Left lung (tissue), 10 donors: Measurements from ENCODE around the gene USP10. TPM values are rescaled to one million over a fixed set of nuclear protein-coding genes. Genes with fewer than 3 reads are reported as not detected.
A peak's percentile ranks its signal among the peaks of the same experiment; 100 is the strongest.

ENCODE experiments used
- ATAC-seq: fragments of 200-7000 bp; cut with Tn5 transposase; one replicate; pipeline ENCODE4 v1.9.1; 2020; ENCODE audit warnings: moderate library complexity
- DNase-seq, 4 donors: peaks; one replicate each; pipeline ENCODE4 v3.0.0-alpha.2; 2013 to 2020
- H3K27ac ChIP-seq, 2 donors: fragments of 200-600 bp; sonication (generic) in 1 of 2; one replicate each; pipeline versions ENCODE4 v1.5.0 to v1.8.0; 2020 to 2021
- H3K27me3 ChIP-seq, 2 donors: fragments of 200-600 bp; sonication (generic) in 1 of 2; one replicate each; pipeline versions ENCODE4 v1.5.0 to v1.8.0; 2020 to 2021
- H3K36me3 ChIP-seq, 2 donors: fragments of 200-600 bp; sonication (generic) in 1 of 2; one replicate each; pipeline versions ENCODE4 v1.5.0 to v1.8.0; 2020 to 2021
- H3K4me1 ChIP-seq, 2 donors: fragments of 200-600 bp; one replicate each; pipeline ENCODE4 v1.8.0; 2021
- H3K4me3 ChIP-seq, 2 donors: fragments of 200-600 bp; sonication (generic) in 1 of 2; one replicate each; pipeline versions ENCODE4 v1.5.0 to v1.8.0; 2020 to 2021; ENCODE audit warnings: mild to moderate bottlenecking in 1 of 2
- H3K9me3 ChIP-seq, 2 donors: fragments of 200-600 bp; sonication (generic) in 1 of 2; one replicate each; pipeline versions ENCODE4 v1.5.0 to v1.8.0; 2020 to 2021
- CTCF ChIP-seq, 2 donors: fragments of 200-600 bp; sonication (generic) in 1 of 2; IDR thresholded peaks; one replicate each; pipeline versions ENCODE4 v1.5.0 to v1.8.0; 2021; ENCODE audit warnings: antibody characterized with exemption in 2 of 2
- intact Hi-C, 2 donors: fragments of 100-400 bp; cut with DNase I; formaldehyde crosslinking; loops; one replicate each; pipeline versions ENCODE4 v1.11.2 to v1.14.2; 2022
- polyA plus RNA-seq, 6 donors: library from polyadenylated mRNA; unstranded; fragments of 120-200 nt; gene quantifications; one replicate each; pipeline ENCODE4 v1.2.1, GENCODE V29; 2013; ENCODE audit not compliant: insufficient read length in 6 of 6
- total RNA-seq, 2 donors: library from RNA; stranded (reverse); fragmentation: NEBNext Ultra II Directional; extraction: Animal tissue kit (Norgen Biotek cat#: 25700); gene quantifications; one replicate each; pipeline ENCODE4 v1.2.1, GENCODE V29; 2021
- donor health status: DM: no; HTN: yes; CAD: no.
- donor health status: DM: no; HTN: no; CAD: no.

The USP10 gene
- total and polyA plus RNA-seq, 8 donors = 57.4 to 102 (median 87.8) TPM

- no peak for ATAC-seq
- no peak for TF ChIP-seq CTCF (IDR thresholded peaks at IDR 0.05)
- no peak for DNase-seq
- intact Hi-C loops = loop anchor here in 1 of 2 donors (5.0 kb wide), 1 partner anchor 202 kb away; no protein-coding TSS in a partner anchor
- Histone ChIP-seq H3K27me3 (no peaks in the 10 kb centered on the region), H3K9me3 (no peaks in the 10 kb centered on the region), H3K36me3 (peaks cover 0 to 2% of the 10 kb centered on the region in 2 donors), H3K4me1 (peaks cover 0 to 56% of the 10 kb centered on the region in 2 donors), H3K4me3 (no peak overlapping the region), H3K27ac (peak overlapping the region in 1 of 2 donors; percentile 85)
These were observed 50.8 kb downstream of the USP10 start for GRCh38 chr16:84750575-84750974.

GRCh38 chr16:84751241-84751640, 51.4 kb downstream of the USP10 start:
- Histone ChIP-seq H3K4me1 (peaks cover 0 to 56% of the 10 kb centered on the region in 2 donors), H3K9me3 (no peaks in the 10 kb centered on the region), H3K4me3 (no peak overlapping the region), H3K27me3 (no peaks in the 10 kb centered on the region), H3K36me3 (no peaks in the 10 kb centered on the region), H3K27ac (peak overlapping the region in 1 of 2 donors; percentile 85)
- ATAC-seq = peak; percentile 17
- intact Hi-C loops = loop anchor here in 1 of 2 donors (5.0 kb wide), 1 partner anchor 201 kb away; no protein-coding TSS in a partner anchor
- peak in 1 of 4 donors; percentile 53 for DNase-seq
- no peak for TF ChIP-seq CTCF (IDR thresholded peaks at IDR 0.05)

GRCh38 chr16:84751947-84752346, 52.1 kb downstream of the USP10 start:
- H3K36me3 ChIP-seq = no peaks in the 10 kb centered on the region
- TF ChIP-seq CTCF (IDR thresholded peaks at IDR 0.05) = no peak
- ATAC-seq = no peak
- no peaks in the 10 kb centered on the region for H3K27me3 ChIP-seq
- no peaks in the 10 kb centered on the region for H3K9me3 ChIP-seq
- peaks cover 0 to 56% of the 10 kb centered on the region in 2 donors for H3K4me1 ChIP-seq
- intact Hi-C loops = loop anchor here in 1 of 2 donors (5.0 kb wide), 1 partner anchor 200 kb away; no protein-coding TSS in a partner anchor
- no peak overlapping the region for H3K4me3 ChIP-seq
- H3K27ac ChIP-seq = peak overlapping the region in 1 of 2 donors; percentile 85
- DNase-seq = no peak

GRCh38 chr16:84752600-84752999, 52.8 kb downstream of the USP10 start:
- no peak for DNase-seq
- Histone ChIP-seq H3K36me3 (no peaks in the 10 kb centered on the region), H3K27ac (peak overlapping the region in 1 of 2 donors; percentile 85), H3K4me3 (no peak overlapping the region), H3K27me3 (no peaks in the 10 kb centered on the region), H3K9me3 (no peaks in the 10 kb centered on the region), H3K4me1 (peaks cover 0 to 56% of the 10 kb centered on the region in 2 donors)
- ATAC-seq = no peak
- intact Hi-C loops = loop anchor here in 1 of 2 donors (5.0 kb wide), 1 partner anchor 200 kb away; no protein-coding TSS in a partner anchor
- no peak for TF ChIP-seq CTCF (IDR thresholded peaks at IDR 0.05)

- no peaks in the 10 kb centered on the region for H3K9me3 ChIP-seq
- H3K4me3 ChIP-seq = no peak overlapping the region
- no peak for ATAC-seq
- no peak for DNase-seq
- peaks cover 0 to 66% of the 10 kb centered on the region in 2 donors for H3K4me1 ChIP-seq
- no peaks in the 10 kb centered on the region for H3K27me3 ChIP-seq
- intact Hi-C loops = loop anchor here in 1 of 2 donors (5.0 kb wide), 1 partner anchor 199 kb away; no protein-coding TSS in a partner anchor
- TF ChIP-seq CTCF (IDR thresholded peaks at IDR 0.05) = no peak
- no peaks in the 10 kb centered on the region for H3K36me3 ChIP-seq
- H3K27ac ChIP-seq = no peak overlapping the region
These were observed 53.9 kb downstream of the USP10 start for GRCh38 chr16:84753412-84754326.
